Pancreas (tissue), 10 donors: ENCODE data around the gene WBP1. TPM values are rescaled to one million over a fixed set of nuclear protein-coding genes. Genes with fewer than 3 reads are reported as not detected.
A peak's percentile ranks its signal among the peaks of the same experiment; 100 is the strongest.
"Not testable (repeated sequence)": the region's sequence is repeated elsewhere in the genome, so short reads cannot be mapped to it uniquely, and the experiment has no call there.

ENCODE experiments used
- ATAC-seq, 4 donors: fragments of 200-7000 bp; cut with Tn5 transposase; one replicate each; pipeline versions ENCODE4 v1.8.0 to v1.9.1; 2020; ENCODE audit warnings: mild to moderate bottlenecking in 4 of 4, moderate library complexity in 4 of 4
- DNase-seq, 6 donors: peaks; one replicate each; pipeline ENCODE4 v3.0.0-alpha.2; 2020
- FAIRE-seq: peaks from 2 replicates; lab custom pipeline; 2012; peaks lifted over from hg19 to GRCh38; lab: Jason Lieb, UNC
- H3K27ac ChIP-seq, 4 donors: fragments of 200-600 bp; sonication (generic); 1 replicate in 3 of 4; 2 replicates in 1 of 4; pipeline versions ENCODE4 v1.5.0 to v1.8.0; 2020
- H3K27me3 ChIP-seq, 4 donors: fragments of 200-600 bp; one replicate each; pipeline ENCODE4 v1.8.0; 2021
- H3K36me3 ChIP-seq, 3 donors: fragments of 200-600 bp; sonication (generic) in 1 of 3; one replicate each; pipeline versions ENCODE4 v1.5.0 to v1.8.0; 2020 to 2021
- H3K4me1 ChIP-seq, 3 donors: fragments of 200-600 bp; one replicate each; pipeline ENCODE4 v1.8.0; 2021
- H3K4me3 ChIP-seq, 4 donors: fragments of 200-600 bp; sonication (generic) in 2 of 4; one replicate each; pipeline versions ENCODE4 v1.5.0 to v1.8.0; 2020 to 2021
- H3K9me3 ChIP-seq, 4 donors: fragments of 200-600 bp; one replicate each; pipeline ENCODE4 v1.8.0; 2021
- CTCF ChIP-seq, 4 donors: fragments of 200-600 bp; sonication (generic) in 3 of 4; IDR thresholded peaks; one replicate each; pipeline versions ENCODE4 v1.5.0 to v1.8.0; 2021; ENCODE audit warnings: antibody characterized with exemption in 4 of 4
- WGBS, 2 donors: extraction: QIAGEN DNeasy Blood & Tissue Kit; methylation state at CpG; one replicate each; pipeline ENCODE4 v1.1.7; 2013; 5-methylcytosine and 5-hydroxymethylcytosine counted together
- intact Hi-C, 3 donors: fragments of 100-400 bp; cut with DNase I; formaldehyde crosslinking; loops; one replicate each; pipeline versions ENCODE4 v1.11.1 to v1.14.2; 2022
- polyA plus RNA-seq, 2 donors: library from polyadenylated mRNA; stranded (reverse); fragments of 200-250 nt; gene quantifications; one replicate each; pipeline ENCODE4 v1.2.3, GENCODE V29; 2013
- total RNA-seq, 6 donors: library from RNA; stranded (reverse); fragmentation: NEBNext Ultra II Directional in 4 of 6; extraction: Animal tissue kit (Norgen Biotek cat#: 25700) in 4 of 6; gene quantifications; one replicate each; pipeline versions ENCODE4 v1.2.1 to v1.2.4, GENCODE V29; 2021 to 2023
- donor health status: healthy with polysubstance abuse.
- donor health status: DM: no; HTN: no; CAD: no; lungs with moderate emphysema.
- donor health status: DM: no; HTN: no; CAD: no.
- donor health status: control.
- donor health status: control.
- donor health status: Bipolar disorder and iron deficiency.
- donor health status: DM: yes; HTN: yes; CAD: no.
- donor health status: DM: no; HTN: no; CAD: no.
- donor health status: DM: no; HTN: no; CAD: no.
- donor health status: DM: yes; HTN: yes; CAD: no.

The WBP1 gene
- total and polyA plus RNA-seq, 8 donors = 29.1 to 149 (median 44.7) TPM

GRCh38 chr2:74474899-74475298 is 16.7 kb downstream of the WBP1 start:
- H3K9me3 ChIP-seq = no peaks in the 10 kb centered on the region
- TF ChIP-seq CTCF (IDR thresholded peaks at IDR 0.05) = no peak
- peaks cover 5 to 16% (median 7%) of the 10 kb centered on the region in 3 donors for H3K4me1 ChIP-seq
- intact Hi-C loops = loop anchor here in 1 of 3 donors (5.0 kb wide), 1 partner anchor 112 kb away; no protein-coding TSS in a partner anchor
- peaks cover 0 to 4% (median 0%) of the 10 kb centered on the region in 3 donors for H3K36me3 ChIP-seq
- no peak overlapping the region for H3K4me3 ChIP-seq
- no peak overlapping the region for H3K27ac ChIP-seq
- FAIRE-seq = no peak
- DNase-seq = no peak
- 87 to 88% methylated on average over 5 of the region's 5 CpGs for WGBS, 2 donors
- no peak for ATAC-seq
- H3K27me3 ChIP-seq = no peaks in the 10 kb centered on the region

- FAIRE-seq (no peak), ATAC-seq (no peak), DNase-seq (no peak)
- intact Hi-C loops = loop anchor here in 1 of 3 donors (5.0 kb wide), 1 partner anchor 106 kb away; no protein-coding TSS in a partner anchor
- WGBS, 2 donors = 38 to 54% methylated on average over 3 of the region's 3 CpGs
- Histone ChIP-seq H3K9me3 (no peaks in the 10 kb centered on the region), H3K27me3 (no peaks in the 10 kb centered on the region), H3K36me3 (no peaks in the 10 kb centered on the region), H3K4me1 (peaks cover 5 to 18% (median 11%) of the 10 kb centered on the region in 3 donors), H3K4me3 (peak overlapping the region; percentile 58 to 94 (median 78)), H3K27ac (no peak overlapping the region)
- no peak for TF ChIP-seq CTCF (IDR thresholded peaks at IDR 0.05)
Measured at GRCh38 chr2:74481431-74481830, 23.2 kb downstream of the WBP1 start.

GRCh38 chr2:74481961-74482800 is 23.9 kb downstream of the WBP1 start:
- FAIRE-seq = no peak
- WGBS, 2 donors = 1% methylated on average over 76 to 80 of the region's 80 CpGs
- peak; percentile 42 to 65 (median 56) for ATAC-seq
- peak in 5 of 6 donors; percentile 22 to 88 (median 67) for DNase-seq
- Histone ChIP-seq H3K27me3 (no peaks in the 10 kb centered on the region), H3K4me3 (peak overlapping the region; percentile 58 to 94 (median 78)), H3K9me3 (no peaks in the 10 kb centered on the region), H3K27ac (peak overlapping the region; percentile 46 to 87 (median 72)), H3K4me1 (peaks cover 5 to 18% (median 11%) of the 10 kb centered on the region in 3 donors), H3K36me3 (no peaks in the 10 kb centered on the region)
- no peak for TF ChIP-seq CTCF (IDR thresholded peaks at IDR 0.05)
- intact Hi-C loops = loop anchor here in 1 of 3 donors (5.0 kb wide), 1 partner anchor 105 kb away; no protein-coding TSS in a partner anchor

- 0 to 1% methylated on average over 48 to 50 of the region's 50 CpGs for WGBS, 2 donors
- intact Hi-C loops = loop anchor here in 1 of 3 donors (5.0 kb wide), 1 partner anchor 104 kb away; no protein-coding TSS in a partner anchor
Measured at GRCh38 chr2:74482801-74483674, 24.8 kb downstream of the WBP1 start, which contains the start of the genes CCDC142 and TTC31. Gene CCDC142, minus strand, starts transcription at chr2:74482998. Its CDS starts 161 bp downstream, at chr2:74482837. Gene TTC31, plus strand, starts transcription at chr2:74483081. Its CDS starts 15 bp downstream, at chr2:74483096.

GRCh38 chr2:74483675-74484164 is 25.5 kb downstream of the WBP1 start:
- not testable (repeated sequence) for ATAC-seq, H3K27ac ChIP-seq, FAIRE-seq, H3K9me3 ChIP-seq, H3K27me3 ChIP-seq, DNase-seq, H3K36me3 ChIP-seq
- Histone ChIP-seq H3K4me1 (peaks cover 5 to 18% (median 11%) of the 10 kb centered on the region in 3 donors), H3K4me3 (peak overlapping the region; percentile 58 to 94 (median 78))
- intact Hi-C loops = loop anchor here in 1 of 3 donors (5.0 kb wide), 1 partner anchor 104 kb away; no protein-coding TSS in a partner anchor
- WGBS, 2 donors = 65 to 72% methylated on average over 19 of the region's 19 CpGs

More at GRCh38 chr2:74482801-74483674, 24.8 kb downstream of the WBP1 start, which contains the start of the genes CCDC142 and TTC31:
- TF ChIP-seq CTCF (IDR thresholded peaks at IDR 0.05) = peak; percentile 70 to 83 (median 73)
- no peaks in the 10 kb centered on the region for H3K36me3 ChIP-seq
- H3K4me3 ChIP-seq = peak within 1 kb of the TSS; percentile 58 to 94 (median 78)
- FAIRE-seq (peak; percentile 43), ATAC-seq (peak; percentile 96 to 99 (median 98)), DNase-seq (peak; percentile 92 to 97 (median 96))
- H3K9me3 ChIP-seq = no peaks in the 10 kb centered on the region
- peak within 1 kb of the TSS; percentile 46 to 87 (median 72) for H3K27ac ChIP-seq
- no peaks in the 10 kb centered on the region for H3K27me3 ChIP-seq
- H3K4me1 ChIP-seq = peaks cover 5 to 18% (median 11%) of the 10 kb centered on the region in 3 donors
